Neural crest cell (in vitro differentiated cells): ENCODE measurements around the gene FHIT. TPM values are rescaled to one million over a fixed set of nuclear protein-coding genes. Genes with fewer than 3 reads are reported as not detected.
A peak's percentile ranks its signal among the peaks of the same experiment; 100 is the strongest.

ENCODE experiments used
- DNase-seq: peaks from one replicate; pipeline ENCODE4 v3.0.0; 2021; ENCODE audit warnings: low read depth, mixed read lengths, low spot score
- H3K27ac Mint-ChIP-seq: one replicate; pipeline ENCODE4 v1.8.0; 2021; ENCODE audit warnings: mild to moderate bottlenecking, mixed read lengths; ENCODE audit not compliant: unreplicated experiment
- H3K27me3 Mint-ChIP-seq: 2 replicates; pipeline ENCODE4 v1.8.0; 2021; ENCODE audit warnings: low read depth, mild to moderate bottlenecking, mixed read lengths
- H3K36me3 Mint-ChIP-seq: 2 replicates; pipeline ENCODE4 v1.8.0; 2021; ENCODE audit warnings: low read depth, mild to moderate bottlenecking, mixed read lengths
- H3K4me1 Mint-ChIP-seq: 2 replicates; pipeline ENCODE4 v1.8.0; 2021; ENCODE audit warnings: mixed read lengths
- H3K4me3 Mint-ChIP-seq: one replicate; pipeline ENCODE4 v1.8.0; 2021; ENCODE audit warnings: mild to moderate bottlenecking, mixed read lengths
- H3K9me3 Mint-ChIP-seq: 2 replicates; pipeline ENCODE4 v1.8.0; 2021; ENCODE audit warnings: mixed read lengths
- CTCF ChIP-seq: fragments of 200-600 bp; sonication (generic); conservative IDR thresholded peaks from 2 replicates; pipeline ENCODE4 v1.5.0; 2021; ENCODE audit warnings: antibody characterized with exemption, mild to moderate bottlenecking
- total RNA-seq: library from RNA; stranded (reverse); gene quantifications from 2 replicates; pipeline ENCODE4 v1.2.1, GENCODE V29; 2021

FHIT gene
- total RNA-seq, 1 donor from 2014 or later = 5.2 TPM

- DNase-seq = no peak
- Mint-ChIP-seq H3K9me3 (peaks cover 6% of the 10 kb centered on the region), H3K4me3 (no peak overlapping the region), H3K27ac (no peak overlapping the region), H3K27me3 (no peaks in the 10 kb centered on the region), H3K4me1 (peaks cover 3% of the 10 kb centered on the region), H3K36me3 (no peaks in the 10 kb centered on the region)
- no peak for TF ChIP-seq CTCF
Measured at GRCh38 chr3:60095516-60095915, 1155.7 kb downstream of the FHIT start.

- Mint-ChIP-seq H3K4me3 (no peak overlapping the region), H3K36me3 (no peaks in the 10 kb centered on the region), H3K27ac (no peak overlapping the region), H3K4me1 (peaks cover 3% of the 10 kb centered on the region), H3K9me3 (peaks cover 6% of the 10 kb centered on the region), H3K27me3 (no peaks in the 10 kb centered on the region)
- DNase-seq = no peak
- no peak for TF ChIP-seq CTCF
Measured at GRCh38 chr3:60094392-60094947, 1156.8 kb downstream of the FHIT start.

- Mint-ChIP-seq H3K4me1 (no peaks in the 10 kb centered on the region), H3K27ac (no peak overlapping the region), H3K9me3 (peaks cover 11% of the 10 kb centered on the region), H3K4me3 (no peak overlapping the region), H3K27me3 (no peaks in the 10 kb centered on the region), H3K36me3 (no peaks in the 10 kb centered on the region)
- DNase-seq = no peak
- no peak for TF ChIP-seq CTCF
Measured at GRCh38 chr3:60090548-60090947, 1160.7 kb downstream of the FHIT start.

- Mint-ChIP-seq H3K27me3 (no peaks in the 10 kb centered on the region), H3K4me3 (no peak overlapping the region), H3K4me1 (no peaks in the 10 kb centered on the region), H3K27ac (no peak overlapping the region), H3K9me3 (peaks cover 21% of the 10 kb centered on the region), H3K36me3 (no peaks in the 10 kb centered on the region)
- TF ChIP-seq CTCF = no peak
- DNase-seq = no peak
Measured at GRCh38 chr3:60086811-60087210, 1164.4 kb downstream of the FHIT start.

- Mint-ChIP-seq H3K4me3 (no peak overlapping the region), H3K36me3 (no peaks in the 10 kb centered on the region), H3K9me3 (peaks cover 19% of the 10 kb centered on the region), H3K27ac (peak overlapping the region; percentile 9), H3K27me3 (no peaks in the 10 kb centered on the region), H3K4me1 (peaks cover 3% of the 10 kb centered on the region)
- DNase-seq = no peak
- TF ChIP-seq CTCF = no peak
Measured at GRCh38 chr3:60085649-60086048, 1165.6 kb downstream of the FHIT start.
